Gastroesophageal sphincter (tissue), 3 donors: ENCODE results near the gene DNAJC11.

Experiments used
- CTCF ChIP-seq, 4 experiments: fragments of 200-600 bp in 2 of 4; fragments of 450-650 bp in 2 of 4; sonication (generic) in 1 of 4; IDR thresholded peaks; one replicate each; pipeline ENCODE4 v1.5.1; 2017 to 2019; ENCODE audit warnings: antibody characterized with exemption in 4 of 4, mild to moderate bottlenecking in 2 of 4, moderate library complexity in 2 of 4
- EP300 ChIP-seq: sonication (generic); formaldehyde crosslinking; IDR thresholded peaks from one replicate; pipeline ENCODE4 v1.6.1; 2017; ENCODE audit warnings: antibody characterized with exemption, mild to moderate bottlenecking
- POLR2AphosphoS5 ChIP-seq: sonication (generic); formaldehyde crosslinking; IDR thresholded peaks from one replicate; pipeline ENCODE4 v1.6.1; 2017; ENCODE audit warnings: antibody characterized with exemption

- TF ChIP-seq POLR2AphosphoS5 = peak; percentile 7
- no peak for TF ChIP-seq CTCF (IDR thresholded peaks at IDR 0.05)
- no peak for TF ChIP-seq EP300
Measured at GRCh38 chr1:6594977-6595740, 106.5 kb downstream of the DNAJC11 start.
